ENCODE results near the gene RAC3.

DNA sequence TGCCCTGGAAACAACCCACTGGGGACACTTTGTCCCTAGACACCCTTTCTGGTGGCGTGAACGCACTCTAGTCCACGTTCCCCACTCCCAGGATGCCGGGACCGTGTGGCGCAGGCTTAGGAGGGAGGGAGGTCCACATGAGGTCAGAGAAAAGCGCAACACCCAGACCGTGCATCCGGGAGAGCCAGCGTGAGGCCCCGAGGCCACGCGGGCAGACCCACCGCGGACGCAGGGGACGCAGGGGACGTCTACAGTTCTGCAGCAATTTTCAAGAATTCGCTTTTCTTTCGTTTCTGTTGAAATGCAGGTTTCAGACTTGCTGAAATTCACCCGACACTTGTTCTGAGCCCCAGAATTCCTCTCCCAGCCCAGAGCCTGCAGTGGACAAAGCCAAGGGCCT is 15.4 kb downstream of the RAC3 start:
- no peak for TF ChIP-seq POLR2A (IDR thresholded peaks at IDR 0.05)
- TF ChIP-seq, protein P1, sequence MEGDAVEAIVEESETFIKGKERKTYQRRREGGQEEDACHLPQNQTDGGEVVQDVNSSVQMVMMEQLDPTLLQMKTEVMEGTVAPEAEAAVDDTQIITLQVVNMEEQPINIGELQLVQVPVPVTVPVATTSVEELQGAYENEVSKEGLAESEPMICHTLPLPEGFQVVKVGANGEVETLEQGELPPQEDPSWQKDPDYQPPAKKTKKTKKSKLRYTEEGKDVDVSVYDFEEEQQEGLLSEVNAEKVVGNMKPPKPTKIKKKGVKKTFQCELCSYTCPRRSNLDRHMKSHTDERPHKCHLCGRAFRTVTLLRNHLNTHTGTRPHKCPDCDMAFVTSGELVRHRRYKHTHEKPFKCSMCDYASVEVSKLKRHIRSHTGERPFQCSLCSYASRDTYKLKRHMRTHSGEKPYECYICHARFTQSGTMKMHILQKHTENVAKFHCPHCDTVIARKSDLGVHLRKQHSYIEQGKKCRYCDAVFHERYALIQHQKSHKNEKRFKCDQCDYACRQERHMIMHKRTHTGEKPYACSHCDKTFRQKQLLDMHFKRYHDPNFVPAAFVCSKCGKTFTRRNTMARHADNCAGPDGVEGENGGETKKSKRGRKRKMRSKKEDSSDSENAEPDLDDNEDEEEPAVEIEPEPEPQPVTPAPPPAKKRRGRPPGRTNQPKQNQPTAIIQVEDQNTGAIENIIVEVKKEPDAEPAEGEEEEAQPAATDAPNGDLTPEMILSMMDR (IDR thresholded peaks at IDR 0.05), result no peak
